Measurements from ENCODE around the gene WWC2.

WWC2 gene

GRCh38 chr4:183354219-183354618 is 255.2 kb downstream of the WWC2 start:
- DNase-seq (ENCODE audit: low read depth): no peak

DNA sequence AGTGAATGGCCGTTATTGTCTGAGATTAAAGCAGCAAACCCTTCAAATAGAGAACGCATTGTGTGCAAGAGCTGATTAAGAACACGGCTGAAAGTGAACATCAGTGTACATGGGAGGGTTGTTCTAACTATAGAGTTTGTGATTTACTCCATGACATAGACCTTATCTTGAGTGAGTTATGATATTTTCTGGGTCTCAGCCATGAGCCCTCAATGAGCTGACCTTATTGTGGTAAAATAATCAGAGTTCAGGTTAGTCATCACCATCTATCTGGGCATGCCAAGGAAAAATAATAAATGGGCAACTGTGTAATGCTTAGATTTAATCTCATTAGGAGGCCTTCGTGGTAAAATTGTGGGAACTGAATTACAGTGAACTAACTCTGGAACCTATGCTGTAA is 256.3 kb downstream of the WWC2 start:
- no peak for DNase-seq (ENCODE audit: low read depth)

DNA sequence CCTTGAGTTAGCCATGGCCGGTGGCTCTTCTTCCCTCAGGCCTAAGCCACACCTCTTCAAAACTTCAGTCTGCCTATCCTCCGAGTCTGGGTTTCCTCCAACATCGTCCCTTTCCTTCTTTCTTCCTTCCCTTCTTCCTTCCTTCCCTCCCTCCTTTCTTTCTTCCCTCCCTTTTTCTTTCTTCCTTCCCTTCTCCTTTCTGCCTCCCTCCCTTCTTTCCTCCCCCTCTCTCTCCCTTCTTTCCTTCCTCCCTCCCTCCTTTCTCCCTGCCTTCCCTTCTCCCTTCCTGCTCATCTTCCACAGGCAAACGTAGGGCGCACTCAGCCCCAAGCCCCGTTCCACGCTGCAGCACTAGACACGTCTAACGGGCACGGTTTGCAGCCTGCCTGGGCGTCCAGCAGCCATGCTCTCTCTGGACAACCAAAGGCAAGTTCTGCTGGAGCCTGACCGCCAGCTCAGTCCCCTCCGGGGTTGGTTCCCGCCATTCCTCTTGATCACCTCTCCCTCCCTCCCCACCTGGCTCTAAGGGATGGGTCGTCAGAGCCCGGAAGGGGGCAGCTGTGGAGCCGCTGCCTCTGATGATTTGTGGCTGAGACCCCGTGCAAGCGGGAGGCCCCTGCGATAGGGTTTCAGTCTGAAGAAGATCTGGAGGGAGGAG is 257.2 kb downstream of the WWC2 start:
- no peak for DNase-seq (ENCODE audit: low read depth)

GRCh38 chr4:183356931-183357675 is 258.0 kb downstream of the WWC2 start:
- no peak for DNase-seq (ENCODE audit: low read depth)

GRCh38 chr4:183358215-183358755 is 259.2 kb downstream of the WWC2 start:
- DNase-seq (ENCODE audit: low read depth): no peak

DNA sequence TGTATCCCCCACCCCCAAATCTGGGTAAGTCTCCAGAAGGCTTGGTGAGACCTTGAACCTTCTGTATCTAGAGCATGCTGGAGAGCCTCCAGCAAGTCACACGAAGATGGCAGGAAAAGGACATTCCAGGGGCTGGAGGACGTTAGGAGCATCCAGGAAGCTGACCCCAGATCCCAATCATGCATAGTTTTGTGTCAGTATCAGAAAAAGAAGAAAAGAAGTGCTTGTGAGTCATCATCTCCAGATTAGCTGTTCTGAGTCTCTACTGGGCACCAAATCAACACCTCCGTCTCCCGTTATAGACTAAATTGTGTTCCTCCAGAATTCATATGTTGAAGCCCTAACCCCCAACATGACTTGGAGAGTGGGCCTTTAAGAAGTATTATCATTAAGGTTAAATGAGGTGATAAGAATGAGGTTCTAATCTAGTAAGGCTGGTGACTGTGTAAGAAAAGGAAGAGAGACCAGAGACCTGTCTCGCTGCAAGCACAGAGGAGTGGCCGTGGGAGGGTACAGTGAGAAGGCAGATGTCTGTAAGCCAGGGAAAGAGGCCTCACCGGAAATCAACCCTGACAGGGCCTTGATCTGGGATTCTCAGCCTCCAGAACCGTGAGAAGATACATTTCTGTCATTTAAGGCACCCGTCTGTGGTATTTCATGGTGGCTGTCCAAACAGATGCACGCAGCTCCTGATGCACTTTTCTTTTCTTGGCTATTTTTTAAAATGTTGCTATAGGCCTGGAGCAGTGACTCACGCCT is 261.3 kb downstream of the WWC2 start:
- DNase-seq (ENCODE audit: low read depth): no peak

GRCh38 chr4:183362036-183362435 is 263.0 kb downstream of the WWC2 start:
- DNase-seq (ENCODE audit: low read depth): no peak

- no peak for DNase-seq (ENCODE audit: low read depth)
Observed at GRCh38 chr4:183362916-183363542, 264.0 kb downstream of the WWC2 start.

DNA sequence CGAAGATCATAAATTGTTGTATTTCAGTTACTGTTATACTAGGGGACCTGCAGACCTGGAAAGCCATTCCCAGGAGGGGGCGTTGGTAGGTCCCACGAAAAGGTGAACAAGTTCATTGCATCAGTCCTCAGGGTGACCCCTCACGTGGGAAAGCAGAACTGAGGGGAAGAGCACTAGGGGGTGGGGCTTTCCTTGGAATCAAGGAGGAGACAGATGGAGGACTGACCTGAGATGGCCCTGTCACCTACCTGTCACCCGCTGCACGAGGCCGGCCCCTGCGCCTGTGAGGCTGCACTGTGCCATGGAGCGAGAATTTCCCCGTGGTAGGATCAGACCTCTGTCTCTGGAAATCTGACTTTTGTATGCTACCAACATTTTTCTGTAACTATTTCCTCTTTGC is 265.0 kb downstream of the WWC2 start:
- DNase-seq (ENCODE audit: low read depth): no peak

- DNase-seq (ENCODE audit: low read depth): no peak
Observed at GRCh38 chr4:183366206-183366835, 267.3 kb downstream of the WWC2 start.

- no peak for DNase-seq (ENCODE audit: low read depth)
Observed at GRCh38 chr4:183369073-183369472, 270.0 kb downstream of the WWC2 start.
